CD4-positive, alpha-beta T cell (primary cell): ENCODE measurements around the gene FRMD8. TPM values are rescaled to one million over a fixed set of nuclear protein-coding genes. Genes with fewer than 3 reads are reported as not detected.

ENCODE experiments used
- ATAC-seq: fragments of 200-7000 bp; cut with Tn5 transposase; one replicate; pipeline ENCODE4 v1.10.0; 2022; ENCODE audit warnings: mild to moderate bottlenecking; ENCODE audit not compliant: poor library complexity
- CTCF ChIA-PET: fragments of 350-600 bp; sonication (Branson Sonifier 250); formaldehyde crosslinking; loops from one replicate; lab custom pipeline; 2021; ENCODE audit warnings: antibody characterized with exemption, inconsistent platforms; lab: Charles Lee
- POLR2A ChIA-PET: fragments of 350-600 bp; sonication (Branson Sonifier 250); formaldehyde crosslinking; loops from one replicate; lab custom pipeline; 2021; ENCODE audit warnings: antibody characterized with exemption, inconsistent platforms; lab: Charles Lee
- DNase-seq, 14 experiments: peaks; one replicate each; pipeline ENCODE4 v3.0.0-alpha.2; 2013 to 2020; ENCODE audit warnings: mixed read lengths in 2 of 14
- H3K27ac ChIP-seq, 2 donors: one replicate each; pipeline versions ENCODE4 v1.5.1 to v1.7.0; 2013; ENCODE audit warnings: low read length in 2 of 2, low read depth in 1 of 2, mild to moderate bottlenecking in 1 of 2
- H3K27me3 ChIP-seq, 2 experiments: 1 replicate in 1 of 2; 2 replicates in 1 of 2; pipeline versions ENCODE4 v1.6.1 to v1.7.0; 2013; ENCODE audit warnings: low read length in 2 of 2, control low read depth in 1 of 2, mild to moderate bottlenecking in 1 of 2, moderate library complexity in 1 of 2; ENCODE audit not compliant: insufficient read depth in 2 of 2, control insufficient read depth in 1 of 2
- H3K36me3 ChIP-seq: one replicate; pipeline ENCODE4 v1.6.1; 2013; ENCODE audit warnings: low read length, control low read depth; ENCODE audit not compliant: insufficient read depth
- H3K4me1 ChIP-seq: one replicate; pipeline ENCODE4 v1.6.1; 2013; ENCODE audit warnings: low read length, control low read depth; ENCODE audit not compliant: insufficient read depth
- H3K4me3 ChIP-seq: one replicate; pipeline ENCODE4 v1.5.1; 2013; ENCODE audit warnings: mild to moderate bottlenecking, low read length, moderate library complexity
- H3K9me3 ChIP-seq, 2 experiments: 1 replicate in 1 of 2; 2 replicates in 1 of 2; pipeline versions ENCODE4 v1.6.1 to v1.7.0; 2013; ENCODE audit warnings: low read length in 2 of 2, mild to moderate bottlenecking in 2 of 2, control low read depth in 1 of 2, moderate library complexity in 1 of 2; ENCODE audit not compliant: control insufficient read depth in 1 of 2, insufficient read depth in 1 of 2
- H3K27ac Mint-ChIP-seq: one replicate; pipeline ENCODE4 v1.8.0; 2020; ENCODE audit warnings: mixed read lengths
- H3K27me3 Mint-ChIP-seq: one replicate; pipeline ENCODE4 v1.8.0; 2021; ENCODE audit warnings: mixed read lengths
- H3K36me3 Mint-ChIP-seq: one replicate; pipeline ENCODE4 v1.8.0; 2021; ENCODE audit warnings: low read depth, mixed read lengths
- H3K4me1 Mint-ChIP-seq: one replicate; pipeline ENCODE4 v1.8.0; 2021; ENCODE audit warnings: low read depth, mixed read lengths
- H3K4me3 Mint-ChIP-seq: one replicate; pipeline ENCODE4 v1.8.0; 2020; ENCODE audit warnings: mild to moderate bottlenecking, mixed read lengths
- H3K9me3 Mint-ChIP-seq: one replicate; pipeline ENCODE4 v1.8.0; 2020; ENCODE audit warnings: mixed read lengths
- intact Hi-C, 2 experiments: fragments of 100-400 bp; cut with DNase I in 1 of 2; cut with micrococcal nuclease in 1 of 2; formaldehyde crosslinking; loops; one replicate each; pipeline versions ENCODE4 v1.15.1 to v1.9.0; 2023 to 2025; cut with DNase I, micrococcal nuclease
- total RNA-seq, 174 experiments: library from RNA in 2 of 174; stranded (reverse) in 2 of 174; gene quantifications; one replicate each; pipeline ENCODE4 v1.2.3 and lab custom pipeline; 2021 to 2026
- TF ChIP-seq, protein P1 (sequence below): fragments of 200-600 bp; IDR thresholded peaks from one replicate; pipeline ENCODE4 v1.8.0; 2022; ENCODE audit warnings: antibody characterized with exemption, mild to moderate bottlenecking

The FRMD8 gene
- total RNA-seq, 2 experiments from 2014 or later, result 19.4 to 25.3 TPM

DNA sequence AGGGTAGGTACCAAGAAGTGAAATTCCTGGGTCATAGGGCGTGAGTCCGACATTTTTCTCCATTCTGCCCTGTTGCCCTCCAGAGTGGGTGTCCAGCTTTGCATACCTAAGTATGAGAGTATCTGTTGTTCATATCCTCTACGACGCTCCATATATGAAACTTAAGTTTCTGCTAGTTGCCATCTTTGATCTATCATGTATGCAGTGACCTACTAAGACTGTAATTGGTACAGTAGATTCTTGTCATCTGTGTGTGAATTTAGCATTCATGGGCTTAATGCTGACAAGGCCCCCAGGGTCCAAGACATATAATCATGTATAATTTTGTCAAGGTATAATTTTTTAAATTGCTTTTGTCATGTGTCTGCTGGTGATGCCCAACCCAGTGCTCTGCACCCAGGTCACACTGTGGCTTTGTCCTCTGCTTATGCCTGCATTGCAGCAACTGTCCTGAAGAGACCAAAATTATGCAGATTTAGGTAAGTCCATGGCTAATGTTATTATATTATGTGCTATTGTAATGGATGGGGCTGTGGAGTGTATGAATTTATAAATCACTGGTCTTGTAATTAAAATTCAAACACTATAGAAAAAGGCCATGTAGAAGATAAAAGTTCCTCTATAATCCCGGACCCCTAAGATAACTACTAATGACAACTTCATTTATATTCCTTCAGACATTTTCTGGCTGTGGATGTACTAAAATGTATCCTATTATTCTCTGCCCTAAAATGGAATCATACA lies 48.4 kb downstream of the FRMD8 start:
- intact Hi-C loops, result no loop called here
- TF ChIP-seq, protein P1, sequence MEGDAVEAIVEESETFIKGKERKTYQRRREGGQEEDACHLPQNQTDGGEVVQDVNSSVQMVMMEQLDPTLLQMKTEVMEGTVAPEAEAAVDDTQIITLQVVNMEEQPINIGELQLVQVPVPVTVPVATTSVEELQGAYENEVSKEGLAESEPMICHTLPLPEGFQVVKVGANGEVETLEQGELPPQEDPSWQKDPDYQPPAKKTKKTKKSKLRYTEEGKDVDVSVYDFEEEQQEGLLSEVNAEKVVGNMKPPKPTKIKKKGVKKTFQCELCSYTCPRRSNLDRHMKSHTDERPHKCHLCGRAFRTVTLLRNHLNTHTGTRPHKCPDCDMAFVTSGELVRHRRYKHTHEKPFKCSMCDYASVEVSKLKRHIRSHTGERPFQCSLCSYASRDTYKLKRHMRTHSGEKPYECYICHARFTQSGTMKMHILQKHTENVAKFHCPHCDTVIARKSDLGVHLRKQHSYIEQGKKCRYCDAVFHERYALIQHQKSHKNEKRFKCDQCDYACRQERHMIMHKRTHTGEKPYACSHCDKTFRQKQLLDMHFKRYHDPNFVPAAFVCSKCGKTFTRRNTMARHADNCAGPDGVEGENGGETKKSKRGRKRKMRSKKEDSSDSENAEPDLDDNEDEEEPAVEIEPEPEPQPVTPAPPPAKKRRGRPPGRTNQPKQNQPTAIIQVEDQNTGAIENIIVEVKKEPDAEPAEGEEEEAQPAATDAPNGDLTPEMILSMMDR, result no peak
- H3K27ac Mint-ChIP-seq, result peak overlapping the region; percentile 39

DNA sequence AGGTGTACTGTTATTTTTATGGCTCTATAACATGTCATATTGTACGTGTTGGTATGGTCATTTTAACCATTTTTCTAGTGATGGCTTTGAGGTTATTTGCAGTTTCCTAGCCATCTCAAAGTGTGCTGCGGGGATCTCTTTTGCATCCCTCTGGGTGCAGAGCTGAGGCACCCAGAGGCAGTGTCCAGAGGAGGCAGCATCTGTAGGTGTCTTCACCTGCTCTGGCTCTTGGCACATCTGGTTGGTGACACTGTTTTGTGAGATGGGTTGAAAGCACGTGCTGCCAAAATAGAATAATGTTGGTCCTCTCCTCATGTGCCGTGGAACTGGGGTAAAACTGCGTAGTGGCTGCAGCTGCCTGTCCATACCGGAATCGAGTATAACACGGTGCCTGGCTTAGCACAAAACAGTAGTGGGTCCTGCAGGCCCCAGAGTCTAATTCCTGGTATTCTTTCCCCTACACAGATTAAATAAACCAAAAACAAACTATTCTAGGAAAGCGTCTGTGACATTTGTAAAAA lies 49.0 kb downstream of the FRMD8 start:
- no peak overlapping the region for H3K27ac ChIP-seq
- DNase-seq (no peak), ATAC-seq (no peak)
- no peaks in the 10 kb centered on the region for H3K27me3 Mint-ChIP-seq
- intact Hi-C loops, result no loop called here
- ChIA-PET POLR2A (interaction anchor here (2.0 to 3.3 kb wide), 4 partner anchors 10 to 71 kb away, joined by 10 to 23 read pairs (median 14); partner anchors contain the start of gene NEAT1), CTCF (no interaction called here)
- peaks cover 54% of the 10 kb centered on the region for H3K36me3 ChIP-seq
- no peaks in the 10 kb centered on the region for H3K9me3 ChIP-seq
- H3K27ac Mint-ChIP-seq, result peak overlapping the region; percentile 42
- peaks cover 47% of the 10 kb centered on the region for H3K4me1 ChIP-seq
- peaks cover 86% of the 10 kb centered on the region for H3K4me1 Mint-ChIP-seq
- no peak overlapping the region for H3K4me3 ChIP-seq
- no peak overlapping the region for H3K4me3 Mint-ChIP-seq
- H3K36me3 Mint-ChIP-seq, result peaks cover 67% of the 10 kb centered on the region
- H3K27me3 ChIP-seq, result no peaks in the 10 kb centered on the region
- H3K9me3 Mint-ChIP-seq, result no peaks in the 10 kb centered on the region
- TF ChIP-seq, protein P1, result no peak

More for the DNA sequence above, 48.4 kb downstream of the FRMD8 start:
- H3K27ac ChIP-seq, result no peak overlapping the region
- no peaks in the 10 kb centered on the region for H3K9me3 ChIP-seq
- Mint-ChIP-seq H3K4me1 (peaks cover 88% of the 10 kb centered on the region), H3K27me3 (no peaks in the 10 kb centered on the region), H3K4me3 (no peak overlapping the region), H3K36me3 (peaks cover 65% of the 10 kb centered on the region), H3K9me3 (no peaks in the 10 kb centered on the region)
- DNase-seq, result no peak
- no peak for ATAC-seq
- ChIA-PET POLR2A (interaction anchor here (0.9 to 3.3 kb wide), 3 partner anchors 9 to 13 kb away, joined by 6 to 23 read pairs (median 11); partner anchors contain the start of gene NEAT1), CTCF (interaction anchor here (1.2 kb wide), 1 partner anchor 19 kb away, joined by 5 read pairs; no protein-coding TSS in a partner anchor)
- H3K27me3 ChIP-seq, result no peaks in the 10 kb centered on the region
- peaks cover 49% of the 10 kb centered on the region for H3K36me3 ChIP-seq
- no peak overlapping the region for H3K4me3 ChIP-seq
- peaks cover 46% of the 10 kb centered on the region for H3K4me1 ChIP-seq

DNA sequence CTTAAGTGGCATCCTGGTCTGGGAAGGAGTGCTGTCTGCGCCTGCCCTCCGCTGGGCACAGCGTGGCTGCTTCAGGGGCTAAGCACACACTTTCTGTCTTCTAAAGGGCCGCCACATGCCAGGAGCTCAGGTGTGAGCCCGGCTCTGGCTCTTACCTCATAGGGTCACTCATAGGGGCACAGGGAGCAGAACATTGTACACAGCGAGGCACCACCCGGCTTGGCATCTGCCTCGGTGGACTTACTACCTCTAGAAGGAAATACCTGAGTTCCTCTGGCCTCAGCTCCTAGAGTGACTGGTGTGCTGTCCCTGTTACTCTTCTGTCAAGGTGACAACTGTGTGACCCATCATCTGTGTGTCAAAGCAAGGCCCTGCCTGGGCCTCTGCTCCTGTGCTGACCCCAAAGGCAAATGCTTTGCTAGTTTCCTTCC lies 49.6 kb downstream of the FRMD8 start:
- ChIA-PET CTCF (no interaction called here), POLR2A (interaction anchor here (2.0 to 3.3 kb wide), 5 partner anchors 10 to 71 kb away, joined by 7 to 23 read pairs (median 11); partner anchors contain the start of genes MALAT1 and NEAT1)
- H3K9me3 ChIP-seq, result no peaks in the 10 kb centered on the region
- TF ChIP-seq, protein P1, result no peak
- H3K27me3 ChIP-seq, result no peaks in the 10 kb centered on the region
- no peak overlapping the region for H3K27ac ChIP-seq
- peak in 1 of 14 experiments; percentile 33 for DNase-seq
- peaks cover 48% of the 10 kb centered on the region for H3K4me1 ChIP-seq
- no peak overlapping the region for H3K4me3 ChIP-seq
- Mint-ChIP-seq H3K27ac (peak overlapping the region; percentile 42), H3K36me3 (peaks cover 71% of the 10 kb centered on the region), H3K9me3 (no peaks in the 10 kb centered on the region), H3K4me3 (no peak overlapping the region), H3K4me1 (peaks cover 85% of the 10 kb centered on the region), H3K27me3 (no peaks in the 10 kb centered on the region)
- ATAC-seq, result no peak
- peaks cover 54% of the 10 kb centered on the region for H3K36me3 ChIP-seq
- intact Hi-C loops, result no loop called here
